ENCODE data around the gene UBE2V1. TPM values are rescaled to one million over a fixed set of nuclear protein-coding genes. Genes with fewer than 3 reads are reported as not detected.

Gene UBE2V1
- total RNA-seq, 1 donor from 2014 or later, result 149 TPM

GRCh38 chr20:50061151-50062005, 51.6 kb downstream of the UBE2V1 start:
- H3K27ac Mint-ChIP-seq (ENCODE audit: unreplicated experiment), result no peak overlapping the region
- H3K4me1 Mint-ChIP-seq (ENCODE audit: low read depth, unreplicated experiment), result peaks cover 5% of the 10 kb centered on the region
- no peak for TF ChIP-seq CTCF (IDR thresholded peaks at IDR 0.05; ENCODE audit: partially characterized antibody, unreplicated experiment)
- peaks cover 2% of the 10 kb centered on the region for H3K27me3 Mint-ChIP-seq (ENCODE audit: unreplicated experiment)
- H3K9me3 Mint-ChIP-seq (ENCODE audit: unreplicated experiment), result no peaks in the 10 kb centered on the region
- no peak for DNase-seq
- H3K36me3 Mint-ChIP-seq (ENCODE audit: unreplicated experiment), result no peaks in the 10 kb centered on the region
- H3K4me3 Mint-ChIP-seq (ENCODE audit: unreplicated experiment), result no peak overlapping the region

DNA sequence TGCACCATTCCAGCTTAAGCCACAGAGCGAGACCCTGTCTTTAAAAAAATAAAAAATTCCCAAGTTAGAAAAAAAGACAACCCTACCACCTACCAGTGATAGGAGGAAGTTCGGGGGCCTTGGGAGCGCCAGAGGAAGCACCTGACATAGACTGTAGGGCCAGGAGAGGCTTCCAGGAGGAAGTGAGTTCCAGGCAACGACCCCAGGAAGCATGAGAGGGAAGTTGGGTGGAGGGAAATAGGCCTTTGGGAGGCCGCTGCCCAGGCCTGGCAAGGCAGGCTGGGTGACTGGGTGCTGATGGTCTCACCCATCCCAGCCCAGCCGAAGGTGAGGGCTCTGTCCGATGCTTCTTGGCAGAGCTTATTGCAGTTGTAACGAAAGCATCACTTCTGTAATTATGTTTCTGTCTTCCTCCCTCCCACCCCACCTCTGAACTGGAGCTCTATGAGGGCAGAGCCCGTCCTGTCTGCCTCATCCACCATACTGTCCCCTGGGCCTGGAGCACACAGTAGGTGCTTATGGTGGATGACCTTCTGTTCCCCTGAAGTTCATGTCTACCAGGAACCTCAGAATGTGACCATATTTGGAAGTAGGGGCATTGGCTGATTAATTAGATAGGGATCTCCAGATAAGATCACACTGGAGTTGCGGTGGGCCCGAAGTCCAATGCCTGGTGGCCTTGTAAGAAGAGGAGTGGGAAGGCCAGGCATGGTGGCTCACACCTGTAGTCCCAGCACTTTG, 54.1 kb downstream of the UBE2V1 start:
- Mint-ChIP-seq H3K4me3 (ENCODE audit: unreplicated experiment) (no peak overlapping the region), H3K36me3 (ENCODE audit: unreplicated experiment) (no peaks in the 10 kb centered on the region), H3K27me3 (ENCODE audit: unreplicated experiment) (no peaks in the 10 kb centered on the region), H3K27ac (ENCODE audit: unreplicated experiment) (no peak overlapping the region), H3K4me1 (ENCODE audit: low read depth, unreplicated experiment) (no peaks in the 10 kb centered on the region), H3K9me3 (ENCODE audit: unreplicated experiment) (no peaks in the 10 kb centered on the region)
- TF ChIP-seq CTCF (IDR thresholded peaks at IDR 0.05; ENCODE audit: partially characterized antibody, unreplicated experiment), result no peak
- DNase-seq, result no peak

- H3K4me1 Mint-ChIP-seq (ENCODE audit: low read depth, unreplicated experiment), result no peaks in the 10 kb centered on the region
- H3K4me3 Mint-ChIP-seq (ENCODE audit: unreplicated experiment), result no peak overlapping the region
- H3K9me3 Mint-ChIP-seq (ENCODE audit: unreplicated experiment), result no peaks in the 10 kb centered on the region
- H3K27ac Mint-ChIP-seq (ENCODE audit: unreplicated experiment), result no peak overlapping the region
- no peak for TF ChIP-seq CTCF (IDR thresholded peaks at IDR 0.05; ENCODE audit: partially characterized antibody, unreplicated experiment)
- no peaks in the 10 kb centered on the region for H3K36me3 Mint-ChIP-seq (ENCODE audit: unreplicated experiment)
- no peak for DNase-seq
- no peaks in the 10 kb centered on the region for H3K27me3 Mint-ChIP-seq (ENCODE audit: unreplicated experiment)
These were observed 55.3 kb downstream of the UBE2V1 start for GRCh38 chr20:50057714-50058053.

DNA sequence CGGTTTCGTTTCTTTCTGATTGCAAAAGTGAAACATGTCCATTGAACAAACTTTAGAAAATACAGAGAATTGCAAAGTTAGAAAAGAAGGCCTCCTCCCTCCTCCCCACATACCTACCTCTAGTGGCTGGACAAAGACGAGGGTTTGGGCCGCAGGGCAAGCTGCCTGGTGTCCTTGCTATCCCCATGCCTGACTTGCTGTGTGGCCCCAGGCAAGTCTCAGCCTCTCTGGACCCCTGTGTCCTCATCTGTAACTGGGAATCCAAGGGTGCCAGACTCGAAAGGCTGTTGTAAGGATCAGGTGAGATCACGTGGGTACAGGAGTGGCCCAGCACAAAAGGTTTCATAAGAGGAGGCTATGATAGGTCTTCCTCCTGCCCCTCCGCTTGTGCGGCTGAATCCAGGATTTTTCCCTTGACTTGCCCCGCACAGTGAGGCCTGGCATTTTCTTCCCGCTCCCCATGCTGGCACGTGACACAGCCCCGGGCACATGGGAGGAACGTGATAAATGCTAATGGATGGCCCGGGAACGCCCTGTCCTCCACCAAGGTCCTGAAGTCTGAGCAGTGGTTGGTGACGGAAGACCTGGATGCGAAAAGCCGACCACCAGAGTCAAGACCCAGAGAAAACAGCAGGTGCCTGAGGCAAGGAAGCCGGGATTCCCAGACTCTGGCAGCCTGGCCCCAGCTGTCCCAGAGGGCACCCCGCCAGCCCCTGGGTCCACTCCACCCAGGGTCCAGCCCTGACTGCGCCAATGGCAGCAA, 55.8 kb downstream of the UBE2V1 start:
- no peak overlapping the region for H3K27ac Mint-ChIP-seq (ENCODE audit: unreplicated experiment)

More for the DNA sequence above, 55.8 kb downstream of the UBE2V1 start:
- no peaks in the 10 kb centered on the region for H3K9me3 Mint-ChIP-seq (ENCODE audit: unreplicated experiment)
- no peaks in the 10 kb centered on the region for H3K36me3 Mint-ChIP-seq (ENCODE audit: unreplicated experiment)
- no peaks in the 10 kb centered on the region for H3K4me1 Mint-ChIP-seq (ENCODE audit: low read depth, unreplicated experiment)
- no peak for TF ChIP-seq CTCF (IDR thresholded peaks at IDR 0.05; ENCODE audit: partially characterized antibody, unreplicated experiment)
- no peak for DNase-seq
- no peak overlapping the region for H3K4me3 Mint-ChIP-seq (ENCODE audit: unreplicated experiment)
- no peaks in the 10 kb centered on the region for H3K27me3 Mint-ChIP-seq (ENCODE audit: unreplicated experiment)
